ENCODE data around the gene FOXL3. TPM values are rescaled to one million over a fixed set of nuclear protein-coding genes. Genes with fewer than 3 reads are reported as not detected.

The FOXL3 gene
- total and polyA plus RNA-seq, 4 donors: not detected

DNA sequence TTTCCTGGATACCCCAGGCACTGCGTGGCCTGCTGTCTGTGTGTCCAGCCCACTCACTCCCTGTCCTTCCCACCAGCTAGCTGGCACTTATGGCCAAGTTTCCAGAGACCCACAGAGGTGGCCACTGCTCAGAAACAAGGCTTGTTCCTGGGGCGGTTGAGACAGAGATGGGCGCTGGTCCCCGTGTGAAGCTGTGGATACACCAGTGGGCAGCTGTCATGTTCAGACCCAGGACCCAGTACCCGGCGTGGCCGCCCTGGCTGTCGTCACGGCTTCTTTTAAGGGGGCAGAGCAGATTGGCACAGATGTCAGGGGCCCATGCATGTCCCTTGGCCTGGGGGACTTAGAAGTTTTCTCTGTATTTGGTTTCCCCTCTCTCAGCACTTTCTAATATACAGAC, 36.3 kb downstream of the FOXL3 start:
- TF ChIP-seq, protein P1, sequence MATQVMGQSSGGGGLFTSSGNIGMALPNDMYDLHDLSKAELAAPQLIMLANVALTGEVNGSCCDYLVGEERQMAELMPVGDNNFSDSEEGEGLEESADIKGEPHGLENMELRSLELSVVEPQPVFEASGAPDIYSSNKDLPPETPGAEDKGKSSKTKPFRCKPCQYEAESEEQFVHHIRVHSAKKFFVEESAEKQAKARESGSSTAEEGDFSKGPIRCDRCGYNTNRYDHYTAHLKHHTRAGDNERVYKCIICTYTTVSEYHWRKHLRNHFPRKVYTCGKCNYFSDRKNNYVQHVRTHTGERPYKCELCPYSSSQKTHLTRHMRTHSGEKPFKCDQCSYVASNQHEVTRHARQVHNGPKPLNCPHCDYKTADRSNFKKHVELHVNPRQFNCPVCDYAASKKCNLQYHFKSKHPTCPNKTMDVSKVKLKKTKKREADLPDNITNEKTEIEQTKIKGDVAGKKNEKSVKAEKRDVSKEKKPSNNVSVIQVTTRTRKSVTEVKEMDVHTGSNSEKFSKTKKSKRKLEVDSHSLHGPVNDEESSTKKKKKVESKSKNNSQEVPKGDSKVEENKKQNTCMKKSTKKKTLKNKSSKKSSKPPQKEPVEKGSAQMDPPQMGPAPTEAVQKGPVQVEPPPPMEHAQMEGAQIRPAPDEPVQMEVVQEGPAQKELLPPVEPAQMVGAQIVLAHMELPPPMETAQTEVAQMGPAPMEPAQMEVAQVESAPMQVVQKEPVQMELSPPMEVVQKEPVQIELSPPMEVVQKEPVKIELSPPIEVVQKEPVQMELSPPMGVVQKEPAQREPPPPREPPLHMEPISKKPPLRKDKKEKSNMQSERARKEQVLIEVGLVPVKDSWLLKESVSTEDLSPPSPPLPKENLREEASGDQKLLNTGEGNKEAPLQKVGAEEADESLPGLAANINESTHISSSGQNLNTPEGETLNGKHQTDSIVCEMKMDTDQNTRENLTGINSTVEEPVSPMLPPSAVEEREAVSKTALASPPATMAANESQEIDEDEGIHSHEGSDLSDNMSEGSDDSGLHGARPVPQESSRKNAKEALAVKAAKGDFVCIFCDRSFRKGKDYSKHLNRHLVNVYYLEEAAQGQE (IDR thresholded peaks at IDR 0.05): no peak
- TF ChIP-seq FOXA1 (IDR thresholded peaks at IDR 0.05): no peak
- TF ChIP-seq YY1 (IDR thresholded peaks at IDR 0.05): no peak
- no peak for TF ChIP-seq JUND (IDR thresholded peaks at IDR 0.05)
- no peak for TF ChIP-seq HNF4G (IDR thresholded peaks at IDR 0.05)
- no peak for TF ChIP-seq RXRA (IDR thresholded peaks at IDR 0.05)
- no peak for TF ChIP-seq RAD21 (IDR thresholded peaks at IDR 0.05)
- no peak for TF ChIP-seq EGR1 (IDR thresholded peaks at IDR 0.05; ENCODE audit: low read depth in 2 of 2)
- TF ChIP-seq, protein P2, sequence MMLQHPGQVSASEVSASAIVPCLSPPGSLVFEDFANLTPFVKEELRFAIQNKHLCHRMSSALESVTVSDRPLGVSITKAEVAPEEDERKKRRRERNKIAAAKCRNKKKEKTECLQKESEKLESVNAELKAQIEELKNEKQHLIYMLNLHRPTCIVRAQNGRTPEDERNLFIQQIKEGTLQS (IDR thresholded peaks at IDR 0.05): no peak
- TF ChIP-seq, protein P3, sequence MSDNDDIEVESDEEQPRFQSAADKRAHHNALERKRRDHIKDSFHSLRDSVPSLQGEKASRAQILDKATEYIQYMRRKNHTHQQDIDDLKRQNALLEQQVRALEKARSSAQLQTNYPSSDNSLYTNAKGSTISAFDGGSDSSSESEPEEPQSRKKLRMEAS (IDR thresholded peaks at IDR 0.05): no peak
- no peak for TF ChIP-seq FOXA2 (IDR thresholded peaks at IDR 0.05)
- no peak for TF ChIP-seq NR2F2 (IDR thresholded peaks at IDR 0.05)
- TF ChIP-seq GABPA (IDR thresholded peaks at IDR 0.05 in 1 of 2, conservative IDR thresholded peaks at IDR 0.05 in 1 of 2): no peak
- no peak for TF ChIP-seq SP1 (IDR thresholded peaks at IDR 0.05)
- no peak for TF ChIP-seq TAF1 (conservative IDR thresholded peaks at IDR 0.05)
- TF ChIP-seq, protein P4, sequence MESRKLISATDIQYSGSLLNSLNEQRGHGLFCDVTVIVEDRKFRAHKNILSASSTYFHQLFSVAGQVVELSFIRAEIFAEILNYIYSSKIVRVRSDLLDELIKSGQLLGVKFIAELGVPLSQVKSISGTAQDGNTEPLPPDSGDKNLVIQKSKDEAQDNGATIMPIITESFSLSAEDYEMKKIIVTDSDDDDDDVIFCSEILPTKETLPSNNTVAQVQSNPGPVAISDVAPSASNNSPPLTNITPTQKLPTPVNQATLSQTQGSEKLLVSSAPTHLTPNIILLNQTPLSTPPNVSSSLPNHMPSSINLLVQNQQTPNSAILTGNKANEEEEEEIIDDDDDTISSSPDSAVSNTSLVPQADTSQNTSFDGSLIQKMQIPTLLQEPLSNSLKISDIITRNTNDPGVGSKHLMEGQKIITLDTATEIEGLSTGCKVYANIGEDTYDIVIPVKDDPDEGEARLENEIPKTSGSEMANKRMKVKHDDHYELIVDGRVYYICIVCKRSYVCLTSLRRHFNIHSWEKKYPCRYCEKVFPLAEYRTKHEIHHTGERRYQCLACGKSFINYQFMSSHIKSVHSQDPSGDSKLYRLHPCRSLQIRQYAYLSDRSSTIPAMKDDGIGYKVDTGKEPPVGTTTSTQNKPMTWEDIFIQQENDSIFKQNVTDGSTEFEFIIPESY (IDR thresholded peaks at IDR 0.05): no peak
- TF ChIP-seq, protein P5, sequence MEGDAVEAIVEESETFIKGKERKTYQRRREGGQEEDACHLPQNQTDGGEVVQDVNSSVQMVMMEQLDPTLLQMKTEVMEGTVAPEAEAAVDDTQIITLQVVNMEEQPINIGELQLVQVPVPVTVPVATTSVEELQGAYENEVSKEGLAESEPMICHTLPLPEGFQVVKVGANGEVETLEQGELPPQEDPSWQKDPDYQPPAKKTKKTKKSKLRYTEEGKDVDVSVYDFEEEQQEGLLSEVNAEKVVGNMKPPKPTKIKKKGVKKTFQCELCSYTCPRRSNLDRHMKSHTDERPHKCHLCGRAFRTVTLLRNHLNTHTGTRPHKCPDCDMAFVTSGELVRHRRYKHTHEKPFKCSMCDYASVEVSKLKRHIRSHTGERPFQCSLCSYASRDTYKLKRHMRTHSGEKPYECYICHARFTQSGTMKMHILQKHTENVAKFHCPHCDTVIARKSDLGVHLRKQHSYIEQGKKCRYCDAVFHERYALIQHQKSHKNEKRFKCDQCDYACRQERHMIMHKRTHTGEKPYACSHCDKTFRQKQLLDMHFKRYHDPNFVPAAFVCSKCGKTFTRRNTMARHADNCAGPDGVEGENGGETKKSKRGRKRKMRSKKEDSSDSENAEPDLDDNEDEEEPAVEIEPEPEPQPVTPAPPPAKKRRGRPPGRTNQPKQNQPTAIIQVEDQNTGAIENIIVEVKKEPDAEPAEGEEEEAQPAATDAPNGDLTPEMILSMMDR (IDR thresholded peaks at IDR 0.05; ENCODE audit: low read depth, low read length, missing input control): no peak
- no peak for TF ChIP-seq HNF4A (conservative IDR thresholded peaks at IDR 0.05)
- Histone ChIP-seq H3K27me3 (ENCODE audit: control insufficient read depth in 4 of 4, insufficient read depth in 4 of 4, low read length in 3 of 4) (no peaks in the 10 kb centered on the region), H3K9ac (ENCODE audit: low read depth in 1 of 2, low read length in 2 of 2) (no peak overlapping the region), H3K36me3 (ENCODE audit: control insufficient read depth in 4 of 4, insufficient read depth in 3 of 4, low read depth in 1 of 4, low read length in 3 of 4) (no peaks in the 10 kb centered on the region), H3K4me1 (ENCODE audit: control insufficient read depth in 4 of 4, insufficient read depth in 4 of 4, low read length in 3 of 4) (peaks cover 0 to 16% (median 10%) of the 10 kb centered on the region in 4 donors), H3K9me3 (ENCODE audit: control insufficient read depth in 4 of 4, low read length in 3 of 4) (peaks cover 0 to 2% (median 0%) of the 10 kb centered on the region in 4 donors), H3K27ac (ENCODE audit: low read depth in 1 of 2, low read length in 2 of 2) (peak overlapping the region; percentile 84 to 90), H3K4me3 (ENCODE audit: low read depth in 1 of 3, low read length in 3 of 3) (no peak overlapping the region)
- no peak for DNase-seq (ENCODE audit: low spot score)
- 95% methylated on average over 9 of the region's 9 CpGs for WGBS

Data from liver (tissue), 9 donors.